Sigmoid colon (tissue), 4 donors: Measurements from ENCODE around the gene C10orf53.

ENCODE experiments used
- POLR2A ChIP-seq, 2 donors: fragments of 450-650 bp; IDR thresholded peaks; one replicate each; pipeline ENCODE4 v1.6.1; 2016; ENCODE audit warnings: antibody characterized with exemption in 2 of 2, mild to moderate bottlenecking in 2 of 2, moderate library complexity in 2 of 2
- POLR2AphosphoS5 ChIP-seq, 4 donors: sonication (generic); formaldehyde crosslinking; IDR thresholded peaks; one replicate each; pipeline ENCODE4 v1.6.1; 2017; ENCODE audit warnings: antibody characterized with exemption in 4 of 4
- TF ChIP-seq, protein P1 (sequence below), 4 experiments: fragments of 450-650 bp in 3 of 4; fragments of 200-600 bp in 1 of 4; IDR thresholded peaks; one replicate each; pipeline ENCODE4 v1.5.1; 2016 to 2019; ENCODE audit warnings: antibody characterized with exemption in 4 of 4, mild to moderate bottlenecking in 3 of 4, moderate library complexity in 2 of 4

DNA sequence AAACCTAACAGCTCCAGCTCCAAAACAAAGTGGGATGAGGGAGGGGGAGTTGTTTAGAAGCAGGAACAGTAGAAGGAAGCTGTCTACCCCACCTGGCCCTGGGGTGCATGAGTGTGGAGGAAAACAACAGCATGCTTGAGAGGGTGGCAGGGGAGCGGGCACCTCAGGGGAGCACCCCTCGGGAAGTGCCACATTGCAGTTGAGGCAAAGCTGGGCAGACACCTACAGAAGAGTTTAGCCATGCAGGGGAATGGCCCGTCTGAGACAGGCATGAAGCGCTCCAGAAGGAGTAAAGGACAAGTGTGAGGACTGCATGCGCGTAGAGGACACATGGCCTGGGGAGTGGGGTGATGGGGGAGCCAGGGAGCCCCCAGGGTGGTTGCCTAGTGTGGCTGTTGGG lies 47.5 kb upstream of the C10orf53 start:
- TF ChIP-seq, protein P1, sequence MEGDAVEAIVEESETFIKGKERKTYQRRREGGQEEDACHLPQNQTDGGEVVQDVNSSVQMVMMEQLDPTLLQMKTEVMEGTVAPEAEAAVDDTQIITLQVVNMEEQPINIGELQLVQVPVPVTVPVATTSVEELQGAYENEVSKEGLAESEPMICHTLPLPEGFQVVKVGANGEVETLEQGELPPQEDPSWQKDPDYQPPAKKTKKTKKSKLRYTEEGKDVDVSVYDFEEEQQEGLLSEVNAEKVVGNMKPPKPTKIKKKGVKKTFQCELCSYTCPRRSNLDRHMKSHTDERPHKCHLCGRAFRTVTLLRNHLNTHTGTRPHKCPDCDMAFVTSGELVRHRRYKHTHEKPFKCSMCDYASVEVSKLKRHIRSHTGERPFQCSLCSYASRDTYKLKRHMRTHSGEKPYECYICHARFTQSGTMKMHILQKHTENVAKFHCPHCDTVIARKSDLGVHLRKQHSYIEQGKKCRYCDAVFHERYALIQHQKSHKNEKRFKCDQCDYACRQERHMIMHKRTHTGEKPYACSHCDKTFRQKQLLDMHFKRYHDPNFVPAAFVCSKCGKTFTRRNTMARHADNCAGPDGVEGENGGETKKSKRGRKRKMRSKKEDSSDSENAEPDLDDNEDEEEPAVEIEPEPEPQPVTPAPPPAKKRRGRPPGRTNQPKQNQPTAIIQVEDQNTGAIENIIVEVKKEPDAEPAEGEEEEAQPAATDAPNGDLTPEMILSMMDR (IDR thresholded peaks at IDR 0.05): no peak
- TF ChIP-seq POLR2A (IDR thresholded peaks at IDR 0.05) (no peak), POLR2AphosphoS5 (IDR thresholded peaks at IDR 0.05) (no peak)
